HG03175 (cell line): Measurements from ENCODE around the gene ZNRF1.
"Not testable (repeated sequence)": the region's sequence is repeated elsewhere in the genome, so short reads cannot be mapped to it uniquely, and the experiment has no call there.

Source experiments
- ATAC-seq: cut with Tn5 transposase; IDR thresholded peaks from one replicate; pipeline ENCODE4 v1.9.1; 2021; ENCODE audit warnings: mild to moderate bottlenecking, moderate library complexity; ENCODE audit not compliant: unreplicated experiment

The ZNRF1 gene

DNA sequence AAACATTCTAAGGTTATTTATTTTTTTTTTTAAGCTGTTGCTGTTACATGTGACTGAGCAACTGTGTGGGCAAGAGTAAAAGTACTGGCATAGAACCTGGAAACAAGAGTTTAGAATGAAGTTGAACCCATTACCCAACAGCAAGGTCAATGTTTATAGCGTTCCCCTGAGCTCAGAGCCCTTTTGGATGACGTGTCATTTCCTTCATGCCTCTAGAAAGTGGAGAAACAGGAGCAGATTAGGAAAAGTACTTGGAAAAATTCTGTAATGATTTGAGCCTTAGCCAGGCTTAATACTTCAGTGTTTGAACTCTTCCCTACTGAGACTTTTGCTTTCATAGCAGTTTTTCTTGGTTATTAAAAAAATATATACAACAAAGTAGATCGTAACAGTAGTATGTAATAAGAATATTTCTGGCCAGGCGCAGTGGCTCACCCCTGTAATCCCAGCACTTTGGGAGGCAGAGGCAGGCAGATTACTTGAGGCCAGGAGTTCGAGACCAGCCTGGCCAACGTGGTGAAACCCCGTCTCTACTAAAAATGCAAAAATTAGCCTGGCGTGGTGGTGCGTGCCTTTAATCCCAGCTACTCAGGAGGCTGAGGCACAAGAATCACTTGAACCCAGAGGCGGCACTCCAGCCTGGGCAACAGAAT, 27.5 kb downstream of the ZNRF1 start:
- not testable (repeated sequence) for ATAC-seq

DNA sequence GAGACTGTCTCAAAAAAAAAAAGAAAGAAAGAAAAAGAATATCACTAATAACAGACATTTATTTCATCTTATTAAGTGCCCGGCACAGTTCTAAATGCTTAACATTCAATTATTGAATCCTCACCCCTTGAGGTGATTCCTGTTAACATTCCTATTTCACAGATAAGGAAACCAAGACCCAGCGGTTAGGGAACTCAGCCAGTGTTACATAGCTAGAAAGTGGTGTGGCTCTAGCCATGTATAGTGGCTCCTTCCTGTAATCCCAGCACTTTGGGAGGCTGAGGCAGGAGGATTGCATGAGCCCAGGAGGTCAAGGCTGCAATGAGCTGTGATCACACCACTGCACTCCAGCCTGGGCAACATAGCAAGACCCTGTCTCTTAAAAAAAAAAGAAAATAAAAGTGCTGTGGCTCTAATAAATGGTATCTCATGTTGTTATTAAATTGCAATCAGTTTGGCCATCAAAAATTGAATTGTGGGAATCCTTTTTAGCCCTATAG, 28.1 kb downstream of the ZNRF1 start:
- no peak for ATAC-seq

DNA sequence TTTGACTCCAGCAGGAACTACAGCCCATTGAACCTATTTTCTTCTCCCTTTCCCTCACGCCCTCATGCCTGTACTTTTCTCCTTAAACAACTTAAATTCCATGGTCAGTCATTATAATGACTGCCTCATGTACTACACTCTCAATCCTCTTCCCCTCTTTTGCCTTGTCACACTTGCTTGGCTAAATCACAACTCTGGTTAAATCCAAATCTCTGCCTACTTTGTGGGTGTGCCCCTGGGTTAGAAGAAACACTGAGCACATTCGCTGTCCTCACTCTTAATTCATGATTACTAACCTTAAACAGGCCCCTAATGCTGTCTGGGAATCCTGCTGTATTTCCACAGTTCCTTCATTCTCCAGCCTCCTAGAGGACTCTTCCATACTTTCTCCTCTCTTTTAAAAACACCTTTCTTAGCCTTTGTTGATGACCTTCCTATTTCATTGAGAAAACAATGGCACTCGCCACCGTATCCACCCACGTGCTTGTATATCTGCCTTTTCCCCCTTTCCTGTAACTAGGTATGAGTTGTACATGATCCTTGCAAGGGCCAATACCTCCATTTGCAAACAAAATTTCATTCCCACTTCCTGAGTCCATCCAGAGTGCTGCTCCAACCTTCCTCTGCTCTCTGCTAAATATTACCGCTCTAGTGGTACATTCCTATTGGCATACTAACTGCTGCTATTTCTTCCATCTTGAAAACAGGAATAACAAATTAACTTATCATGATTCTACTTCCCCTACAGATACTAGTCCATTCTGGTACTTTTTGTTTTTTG, 28.9 kb downstream of the ZNRF1 start:
- no peak for ATAC-seq

DNA sequence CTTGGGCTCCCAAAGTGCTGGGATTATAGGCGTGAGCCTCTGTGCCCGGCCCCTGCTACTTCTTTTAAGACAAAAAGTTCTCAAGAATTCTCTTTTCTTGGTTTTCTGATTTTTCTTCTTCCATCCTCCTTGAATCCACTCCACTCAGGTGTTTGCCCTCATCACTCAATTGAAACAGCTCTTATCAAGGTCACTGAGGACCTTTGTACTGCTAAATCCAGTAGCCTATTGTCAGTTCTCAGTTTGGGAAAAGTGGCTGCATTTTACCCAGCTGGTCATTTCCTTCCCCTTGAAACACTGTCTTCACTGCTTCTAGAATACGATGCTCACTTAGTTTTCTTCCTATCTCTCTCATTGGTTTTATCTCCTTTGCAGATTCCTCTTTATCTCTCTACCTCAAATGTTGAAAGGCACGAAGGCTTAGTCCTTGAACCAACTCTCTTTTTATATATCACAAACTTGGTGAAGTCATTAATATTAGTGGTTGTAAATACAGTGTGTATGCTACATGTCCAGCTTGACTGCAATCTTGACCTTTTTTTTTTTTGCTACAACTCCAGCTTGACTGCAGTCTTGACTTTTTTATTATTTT, 29.8 kb downstream of the ZNRF1 start:
- no peak for ATAC-seq

DNA sequence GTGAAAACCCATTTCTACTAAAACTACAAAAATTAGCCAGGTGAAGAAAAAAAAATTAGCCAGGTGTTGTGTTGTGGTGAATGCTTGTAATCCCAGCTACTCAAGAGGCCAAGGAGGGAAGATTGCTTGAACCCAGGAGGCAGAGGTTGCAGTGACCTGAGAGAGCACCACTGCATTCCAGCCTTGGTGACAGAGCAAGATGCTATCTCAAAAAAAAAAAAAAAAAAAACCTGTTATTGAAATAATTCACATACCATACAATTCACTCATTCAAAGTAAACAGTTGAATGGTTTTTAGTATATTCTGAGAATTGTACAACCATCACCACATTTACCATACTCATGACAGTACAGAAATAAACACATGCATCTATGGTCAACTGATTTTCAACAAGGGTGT, 31.0 kb downstream of the ZNRF1 start:
- ATAC-seq, result no peak

DNA sequence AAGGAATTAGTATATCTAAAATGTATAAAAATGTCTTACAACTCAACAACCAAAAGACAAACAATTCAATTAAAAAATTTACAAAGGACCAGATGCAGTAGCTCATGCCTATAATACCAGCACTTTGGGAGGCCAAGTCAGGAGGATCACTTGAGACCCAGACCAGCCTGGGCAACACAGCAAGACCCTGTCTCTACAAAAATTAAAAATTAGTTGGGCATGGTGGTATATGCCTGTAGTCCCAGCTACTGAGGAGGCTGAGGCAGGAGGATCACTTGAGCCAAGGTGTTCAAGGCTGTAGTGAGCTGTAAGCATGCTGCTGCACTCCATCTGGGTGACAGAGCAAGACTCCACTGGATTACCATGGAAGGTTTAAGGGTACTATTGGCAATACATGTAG, 33.8 kb downstream of the ZNRF1 start:
- no peak for ATAC-seq

DNA sequence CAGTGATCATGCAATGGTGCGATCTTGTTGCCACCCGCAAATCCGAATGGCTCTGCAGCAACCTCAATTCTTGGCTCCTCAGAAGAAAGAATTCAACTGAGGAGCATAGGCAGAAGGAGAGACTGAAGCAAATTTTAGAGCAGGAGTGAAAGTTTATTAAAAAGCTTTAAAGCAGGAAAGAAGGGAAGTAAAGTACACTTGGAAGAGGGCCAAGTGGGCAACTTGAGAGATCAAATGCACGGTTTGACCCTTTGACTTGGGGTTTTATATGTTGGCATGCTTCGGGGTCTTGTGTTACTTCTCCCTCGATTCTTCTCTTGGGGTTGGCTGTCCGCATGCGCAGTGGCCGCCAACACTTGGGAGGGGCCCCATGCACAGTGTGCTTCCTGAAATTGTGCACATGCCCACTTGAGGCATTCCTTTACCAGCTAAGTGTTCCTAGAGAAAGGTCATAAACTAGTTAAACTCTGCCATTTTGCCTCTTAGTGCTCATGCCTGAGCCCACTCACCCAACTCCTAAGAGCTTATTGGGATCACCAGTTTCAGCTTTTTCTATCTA, 36.7 kb downstream of the ZNRF1 start:
- no peak for ATAC-seq

DNA sequence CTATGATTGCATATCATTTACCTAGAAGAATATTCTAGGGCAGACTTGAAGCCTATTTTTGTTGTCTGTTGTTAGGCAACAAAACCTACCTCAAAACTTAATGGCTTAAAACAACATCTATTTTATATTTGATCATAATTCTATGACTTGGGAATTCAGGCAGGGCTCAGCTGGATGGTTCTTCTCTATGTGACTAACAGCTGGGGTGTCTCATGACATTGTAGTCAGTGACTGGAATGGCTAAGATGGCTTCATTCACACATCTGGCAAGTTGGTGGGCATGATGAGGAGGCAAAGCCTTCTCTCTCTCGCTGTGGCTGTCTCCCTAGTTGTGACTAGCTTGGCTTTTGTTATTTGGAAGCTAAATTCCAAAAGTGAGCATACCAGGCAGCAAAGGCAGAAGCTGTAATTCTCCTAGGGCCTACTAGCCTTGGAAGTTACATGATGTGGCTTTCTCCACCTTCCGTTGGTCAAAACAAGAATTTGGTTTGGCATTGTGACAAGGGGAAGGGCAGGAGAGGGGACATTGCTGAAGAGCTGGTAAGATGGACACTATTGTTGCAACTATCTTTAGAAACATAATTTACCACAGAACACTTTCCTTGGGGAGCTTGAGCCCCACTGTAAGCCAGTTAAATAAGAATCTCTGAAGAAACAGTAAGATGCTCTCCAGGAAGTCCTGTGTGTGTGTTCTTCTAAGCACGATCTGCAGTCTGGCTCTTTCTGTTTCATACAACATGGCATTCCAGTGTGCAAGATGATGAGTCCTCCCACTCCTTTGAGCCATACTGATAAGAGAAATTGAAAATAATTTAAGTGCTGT, 39.4 kb downstream of the ZNRF1 start:
- no peak for ATAC-seq

DNA sequence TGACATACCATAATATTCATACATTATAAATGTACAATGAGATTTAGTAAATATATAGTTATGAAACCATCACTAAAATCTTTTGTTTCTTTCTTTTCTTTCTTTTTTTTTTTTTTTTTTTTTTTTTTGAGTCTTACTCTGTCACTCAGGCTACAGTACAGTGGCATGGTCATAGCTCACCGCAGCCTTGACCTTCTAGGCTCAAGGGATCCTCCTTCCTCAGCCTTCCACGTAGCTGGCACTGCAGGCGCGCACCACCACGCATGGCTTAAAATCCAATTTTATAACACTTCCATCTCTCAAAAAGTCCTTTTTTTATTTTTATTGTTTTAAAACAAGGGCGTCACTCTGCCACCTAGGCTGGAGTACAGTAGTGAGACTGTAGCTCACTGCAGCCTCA, 41.1 kb downstream of the ZNRF1 start:
- ATAC-seq, result no peak

DNA sequence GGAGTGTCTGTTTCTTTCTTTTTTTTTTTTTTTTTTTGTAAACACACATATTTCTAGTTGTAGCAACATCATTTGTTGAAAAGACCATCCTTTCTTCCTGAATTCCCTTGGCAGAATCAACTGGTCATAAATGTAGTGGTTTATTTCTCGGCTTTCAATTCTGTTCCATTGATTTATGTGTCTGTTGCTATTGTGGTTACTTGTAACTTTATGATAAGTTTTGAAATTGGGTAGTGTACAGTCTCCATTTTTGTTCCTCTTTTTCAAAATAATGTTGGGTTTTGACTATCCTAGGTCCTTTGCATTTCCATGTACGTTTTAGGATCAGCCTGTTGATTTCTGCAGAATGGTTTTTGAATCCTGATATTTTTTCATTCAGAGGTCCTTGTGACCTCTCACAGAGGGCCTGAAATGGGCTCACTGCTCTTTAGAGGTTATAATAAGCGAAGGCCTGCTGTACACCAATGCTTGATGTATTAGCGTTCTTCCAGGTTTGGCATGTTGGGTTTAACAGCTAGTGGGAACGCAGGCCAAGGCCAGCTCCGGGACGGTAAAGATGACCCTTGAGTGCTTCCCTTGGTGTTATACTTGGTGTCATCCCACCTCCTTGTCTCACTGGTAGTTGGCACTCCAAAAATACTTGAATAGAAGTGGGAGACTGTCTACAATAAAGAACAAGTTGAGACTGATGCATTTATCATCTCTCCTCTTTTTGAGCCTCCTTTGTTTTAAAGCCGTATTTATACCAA, 43.8 kb downstream of the ZNRF1 start:
- ATAC-seq, result no peak

DNA sequence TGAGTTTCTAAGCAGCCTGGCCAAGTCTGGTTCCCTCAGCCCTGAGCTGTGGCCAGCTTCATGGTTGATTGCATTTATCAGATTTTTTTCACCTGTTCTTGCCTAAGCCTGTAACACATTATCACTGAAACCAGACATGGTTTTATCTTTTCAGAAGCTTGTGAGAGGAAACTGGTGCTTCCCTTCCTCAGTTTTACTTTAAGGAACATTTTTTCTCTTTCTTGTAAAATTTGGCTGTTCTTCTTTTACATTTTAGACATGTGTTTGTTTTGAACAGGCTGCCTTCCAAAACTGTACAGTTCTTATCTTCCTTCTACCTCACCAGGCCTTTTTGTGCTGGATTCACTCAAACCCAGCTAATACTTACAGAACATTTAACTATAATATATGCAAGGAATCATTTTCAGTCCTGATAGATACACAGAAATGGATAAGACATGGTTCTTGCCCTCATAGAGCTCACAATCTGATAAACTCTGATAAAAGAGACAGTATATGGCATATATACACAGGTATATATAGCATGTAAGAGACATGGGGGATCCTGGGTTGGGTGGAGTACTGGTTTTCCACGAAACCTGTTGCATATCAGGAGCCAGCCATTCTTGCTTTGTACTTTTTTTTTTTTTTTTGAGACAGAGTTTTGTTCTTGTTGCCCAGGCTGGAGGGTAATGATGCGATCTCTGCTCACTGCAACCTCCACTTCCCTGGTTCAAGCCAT, 44.5 kb downstream of the ZNRF1 start:
- peak; percentile 80 for ATAC-seq

DNA sequence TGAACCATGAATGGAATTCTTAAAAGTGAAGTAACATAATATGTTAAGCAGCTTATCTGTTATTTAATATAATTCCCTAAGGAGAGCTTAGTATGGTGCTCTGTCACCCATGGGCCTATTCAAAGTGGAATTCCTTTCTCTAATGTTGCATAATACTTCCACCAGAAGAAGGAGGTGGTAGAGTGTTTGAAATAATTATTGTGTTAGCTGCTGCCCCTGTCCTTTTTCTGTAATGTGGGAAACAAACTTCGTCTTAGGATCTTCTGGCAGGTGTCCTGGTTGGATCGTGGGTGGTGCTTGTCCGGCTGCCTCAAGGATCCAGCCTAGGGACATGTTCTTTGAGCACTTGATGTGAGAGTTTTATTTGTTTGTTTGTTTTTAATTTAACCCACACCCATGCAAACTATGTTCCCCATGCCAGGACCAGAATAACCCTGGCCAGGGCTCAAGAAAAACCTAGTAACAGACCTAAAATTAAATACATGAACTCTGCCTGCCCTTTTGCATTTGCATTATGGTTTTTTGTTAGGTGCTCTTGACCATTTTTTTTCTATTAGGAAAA, 46.1 kb downstream of the ZNRF1 start:
- ATAC-seq, result no peak

DNA sequence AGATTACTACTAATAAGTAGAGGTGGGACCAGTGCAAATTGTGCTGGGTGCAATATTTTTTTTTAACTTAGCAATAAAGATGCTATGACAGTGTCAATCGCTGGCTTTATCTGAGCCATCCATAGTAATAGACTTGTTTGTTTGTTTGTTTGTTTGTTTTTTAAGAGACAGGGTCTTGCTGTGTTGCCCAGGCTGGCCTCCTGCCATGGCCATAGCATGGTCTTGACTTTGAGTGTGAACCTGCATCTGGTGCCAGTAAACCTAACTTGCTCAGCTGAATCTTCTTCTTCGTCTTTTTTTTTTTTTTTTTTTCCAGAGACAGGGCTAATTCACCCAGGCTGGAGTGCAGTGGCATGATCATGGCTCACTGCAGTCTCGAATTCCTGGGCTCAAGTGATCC, 46.6 kb downstream of the ZNRF1 start:
- no peak for ATAC-seq

DNA sequence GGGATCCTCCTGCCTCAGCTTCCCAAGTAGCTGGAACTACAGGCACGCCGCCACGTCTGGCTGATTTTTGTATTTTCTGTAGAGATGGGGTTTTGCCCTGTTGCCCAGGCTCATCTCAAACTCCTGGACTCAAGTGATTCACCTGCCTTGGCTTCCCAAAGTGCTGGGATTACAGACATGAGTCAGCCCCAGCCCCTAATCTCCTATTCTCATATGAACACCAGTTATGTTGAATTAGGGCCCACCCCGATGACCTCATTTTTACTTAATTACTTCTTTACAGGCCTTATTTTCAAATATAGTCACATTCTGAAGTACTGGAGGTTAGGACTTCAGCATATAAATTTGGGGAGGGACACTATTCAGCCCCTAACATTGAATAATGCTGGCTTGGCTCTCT, 49.2 kb downstream of the ZNRF1 start:
- ATAC-seq, result no peak

DNA sequence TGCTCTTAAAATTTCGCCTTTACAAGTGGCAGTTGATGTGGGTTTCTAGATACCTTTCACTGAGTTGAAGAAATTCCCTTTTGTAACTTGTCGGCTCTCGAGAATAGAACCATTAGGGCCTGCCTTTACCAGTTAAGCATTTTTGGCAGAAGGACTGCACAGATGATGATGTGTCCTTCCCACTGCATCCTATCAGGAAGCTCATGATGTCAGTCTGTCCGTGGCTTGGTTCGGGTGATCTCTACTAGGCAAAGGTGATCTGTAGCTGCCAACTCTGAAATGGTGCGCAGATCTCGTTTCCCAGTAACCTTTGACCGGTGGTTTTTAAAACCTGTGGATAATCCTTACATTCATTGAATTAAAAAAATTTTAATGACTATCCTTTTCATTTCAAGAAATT, 49.7 kb downstream of the ZNRF1 start:
- ATAC-seq, result no peak

DNA sequence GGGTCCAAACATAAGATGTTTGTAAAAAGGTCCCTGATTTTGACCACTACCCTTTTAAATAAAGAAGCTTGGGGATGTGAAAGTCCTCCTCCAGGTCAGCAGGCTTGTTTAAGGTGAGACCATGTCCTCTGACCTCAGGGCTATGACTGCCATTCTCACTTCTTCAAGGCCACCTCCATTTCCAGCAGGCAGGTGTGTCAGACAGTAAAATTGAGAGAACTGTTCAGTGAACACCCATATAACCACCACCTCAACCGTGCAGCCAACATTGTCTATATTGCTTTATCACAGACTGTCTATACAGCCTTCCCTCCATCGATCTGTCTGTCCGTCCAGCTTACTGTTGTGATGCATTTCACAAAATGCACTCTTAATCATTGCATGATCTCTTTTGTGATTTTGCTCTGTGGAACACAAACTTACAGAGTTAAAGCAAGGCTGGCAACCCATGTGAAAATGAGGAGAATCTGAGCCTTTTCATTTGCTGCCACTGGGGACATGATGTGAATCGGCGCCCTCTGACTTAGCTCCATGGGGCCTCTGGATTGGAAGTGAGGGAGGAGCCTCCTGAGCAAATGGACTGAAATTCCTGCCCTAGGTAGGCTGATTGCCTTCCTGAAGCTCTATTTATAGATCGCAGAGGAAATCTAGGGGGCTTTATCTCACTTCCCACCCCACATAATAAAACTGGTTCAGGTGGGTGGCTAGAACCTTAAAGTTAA, 53.8 kb downstream of the ZNRF1 start:
- no peak for ATAC-seq

DNA sequence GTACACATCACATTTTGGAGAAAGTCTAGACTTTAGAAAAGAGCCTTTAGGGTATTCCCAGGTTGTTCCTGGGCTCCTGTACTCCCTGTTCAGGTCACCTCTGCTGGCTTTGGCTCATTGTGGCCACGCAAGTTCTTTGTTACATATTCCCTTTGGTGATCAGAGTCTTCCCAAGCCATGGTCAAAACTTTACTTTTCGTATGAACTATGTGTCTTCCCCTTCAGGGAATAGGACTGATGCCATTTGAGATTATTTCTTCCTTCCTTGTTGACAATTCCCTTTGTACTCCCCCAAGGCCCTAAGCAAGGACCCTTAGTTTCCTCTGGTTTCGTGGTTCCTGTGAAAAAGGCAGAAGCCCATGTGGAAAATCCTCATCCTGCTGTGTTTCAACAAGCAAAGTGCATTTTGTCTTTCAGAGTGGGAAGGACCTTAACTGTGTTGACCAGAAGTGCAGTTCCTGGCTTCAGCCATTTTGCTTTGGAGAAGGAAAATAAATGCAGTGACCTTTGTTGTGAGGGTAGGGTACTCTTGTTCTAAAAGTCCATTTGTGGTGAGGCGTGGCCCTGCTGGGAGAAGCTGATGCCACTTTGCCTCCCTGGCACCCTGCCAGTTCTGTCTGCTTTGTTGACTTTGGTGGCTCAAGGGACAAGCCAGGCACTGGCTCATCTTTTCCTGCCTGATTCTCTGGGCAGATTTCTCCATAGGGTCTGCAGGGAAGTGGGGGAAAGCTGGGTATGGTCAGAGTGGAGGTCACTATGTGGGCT, 55.1 kb downstream of the ZNRF1 start:
- no peak for ATAC-seq

DNA sequence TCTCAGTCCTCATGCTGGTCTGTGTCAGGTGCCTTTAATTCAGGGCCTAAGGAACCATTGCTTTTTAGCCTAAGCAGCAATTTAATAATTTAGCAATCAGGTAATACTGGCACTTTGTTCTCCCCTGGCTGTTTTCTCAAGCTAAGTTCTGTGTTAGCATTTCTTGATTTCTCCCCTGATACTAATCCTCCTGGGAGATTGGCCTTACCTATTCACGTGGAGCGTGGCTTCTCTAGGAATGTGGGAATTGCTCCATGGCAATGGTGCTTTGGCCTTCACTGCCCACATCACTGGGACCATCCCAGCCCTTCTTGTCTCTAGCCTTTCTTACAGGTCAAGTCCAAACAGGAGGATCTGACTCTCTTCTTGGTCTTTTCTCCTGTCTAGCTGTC, 55.7 kb downstream of the ZNRF1 start:
- ATAC-seq, result no peak
